Esophagus (tissue), 2 donors: ENCODE data around the gene PWWP2B. TPM values are rescaled to one million over a fixed set of nuclear protein-coding genes. Genes with fewer than 3 reads are reported as not detected.

ENCODE experiments used
- H3K27ac ChIP-seq, 2 donors: one replicate each; pipeline ENCODE4 v1.5.1; 2013; ENCODE audit warnings: low read depth in 2 of 2, mild to moderate bottlenecking in 2 of 2, inconsistent platforms in 1 of 2, low read length in 1 of 2, moderate library complexity in 1 of 2
- H3K27me3 ChIP-seq, 2 donors: one replicate each; pipeline ENCODE4 v1.6.1; 2013; ENCODE audit warnings: low read length in 2 of 2, control low read depth in 1 of 2, mild to moderate bottlenecking in 1 of 2; ENCODE audit not compliant: insufficient read depth in 2 of 2, control insufficient read depth in 1 of 2
- H3K36me3 ChIP-seq, 2 donors: one replicate each; pipeline ENCODE4 v1.6.1; 2013; ENCODE audit warnings: low read length in 1 of 2; ENCODE audit not compliant: control insufficient read depth in 2 of 2, insufficient read depth in 2 of 2
- H3K4me1 ChIP-seq, 2 donors: one replicate each; pipeline ENCODE4 v1.6.1; 2013; ENCODE audit warnings: low read length in 1 of 2; ENCODE audit not compliant: control insufficient read depth in 2 of 2, insufficient read depth in 2 of 2
- H3K4me3 ChIP-seq, 2 donors: one replicate each; pipeline ENCODE4 v1.5.1; 2013; ENCODE audit warnings: low read length in 2 of 2, mild to moderate bottlenecking in 2 of 2, low read depth in 1 of 2, moderate library complexity in 1 of 2
- H3K9me3 ChIP-seq, 2 donors: one replicate each; pipeline ENCODE4 v1.6.1; 2013; ENCODE audit warnings: mild to moderate bottlenecking in 2 of 2, low read depth in 1 of 2, low read length in 1 of 2, moderate library complexity in 1 of 2; ENCODE audit not compliant: control insufficient read depth in 2 of 2, insufficient read depth in 1 of 2
- WGBS, 2 donors: extraction: QIAGEN DNeasy Blood & Tissue Kit; methylation state at CpG; one replicate each; pipeline ENCODE4 v1.1.7; 2013; 5-methylcytosine and 5-hydroxymethylcytosine counted together
- polyA plus RNA-seq, 2 donors: library from polyadenylated mRNA; stranded (reverse); fragments of 200-250 nt; gene quantifications; one replicate each; pipeline ENCODE4 v1.2.3, GENCODE V29; 2013
- donor health status: healthy with polysubstance abuse.
- donor health status: Bipolar disorder and iron deficiency.

PWWP2B gene
- polyA plus RNA-seq, 2 donors, result 17.6 to 33.4 TPM

- Histone ChIP-seq H3K9me3 (no peaks in the 10 kb centered on the region), H3K4me3 (no peak overlapping the region), H3K27ac (peak overlapping the region; percentile 18 to 27), H3K4me1 (peaks cover 17 to 61% of the 10 kb centered on the region in 2 donors), H3K36me3 (peaks cover 4 to 44% of the 10 kb centered on the region in 2 donors), H3K27me3 (no peaks in the 10 kb centered on the region)
- 80 to 88% methylated on average over 30 to 32 of the region's 32 CpGs for WGBS, 2 donors
These were observed 7.3 kb downstream of the PWWP2B start for GRCh38 chr10:132404169-132404880.

- H3K27me3 ChIP-seq, result no peaks in the 10 kb centered on the region
- peaks cover 4 to 41% of the 10 kb centered on the region in 2 donors for H3K36me3 ChIP-seq
- H3K4me3 ChIP-seq, result no peak overlapping the region
- no peak overlapping the region for H3K27ac ChIP-seq
- no peaks in the 10 kb centered on the region for H3K9me3 ChIP-seq
- 91 to 92% methylated on average over 54 of the region's 54 CpGs for WGBS, 2 donors
- H3K4me1 ChIP-seq, result peaks cover 14 to 59% of the 10 kb centered on the region in 2 donors
These were observed 8.0 kb downstream of the PWWP2B start for GRCh38 chr10:132404911-132405462.

DNA sequence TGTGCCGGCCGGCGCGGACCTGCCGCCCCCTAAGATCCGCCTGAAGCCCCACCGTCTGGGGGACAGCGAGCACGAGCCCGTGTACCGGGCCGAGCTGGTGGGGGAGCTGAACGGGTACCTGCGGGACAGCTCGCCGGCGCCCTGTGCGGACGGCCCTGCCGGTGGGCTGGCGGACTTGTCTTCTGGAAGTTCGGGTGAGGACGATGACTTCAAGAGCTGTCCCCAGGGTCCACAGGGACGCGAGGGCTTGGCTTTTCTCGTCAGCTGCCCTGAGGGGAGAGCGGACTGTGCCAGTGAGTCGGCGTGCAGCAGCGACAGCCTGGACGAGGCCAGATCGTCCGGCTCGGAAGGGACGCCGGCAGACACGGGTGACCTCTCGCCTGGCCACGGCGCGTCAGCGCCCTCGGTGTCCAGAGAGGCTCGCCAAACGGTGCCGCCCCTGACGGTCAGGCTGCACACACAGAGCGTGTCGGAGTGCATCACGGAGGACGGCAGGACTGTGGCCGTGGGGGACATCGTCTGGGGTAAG, 8.5 kb downstream of the PWWP2B start:
- peaks cover 14 to 54% of the 10 kb centered on the region in 2 donors for H3K4me1 ChIP-seq
- no peak overlapping the region for H3K4me3 ChIP-seq
- H3K27me3 ChIP-seq, result no peaks in the 10 kb centered on the region
- H3K27ac ChIP-seq, result no peak overlapping the region
- H3K9me3 ChIP-seq, result no peaks in the 10 kb centered on the region
- peaks cover 4 to 43% of the 10 kb centered on the region in 2 donors for H3K36me3 ChIP-seq
- WGBS, 2 donors, result 95% methylated on average over 53 of the region's 53 CpGs

DNA sequence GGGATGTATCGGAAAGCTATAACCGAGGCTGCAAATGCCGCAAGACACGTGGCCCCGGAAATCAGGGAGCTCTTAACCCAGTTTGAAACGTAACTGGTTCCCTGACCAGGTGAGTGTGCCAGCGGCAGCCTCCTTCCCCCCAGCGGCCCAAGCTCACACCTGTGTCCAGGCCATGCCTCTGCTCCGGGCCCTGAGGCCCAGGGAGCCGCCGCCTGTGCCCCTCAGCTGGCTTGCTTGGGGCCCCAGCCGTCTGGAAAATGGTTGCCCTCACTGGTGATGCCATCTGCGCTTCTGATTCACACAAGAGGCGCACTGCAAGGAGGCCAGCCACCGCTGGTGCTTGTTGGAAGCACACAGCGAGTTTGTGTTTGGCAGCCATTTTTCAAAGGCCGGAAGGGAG, 9.2 kb downstream of the PWWP2B start:
- Histone ChIP-seq H3K4me1 (peaks cover 14 to 57% of the 10 kb centered on the region in 2 donors), H3K36me3 (peaks cover 4 to 45% of the 10 kb centered on the region in 2 donors), H3K4me3 (no peak overlapping the region), H3K27ac (peak overlapping the region in 1 of 2 donors; percentile 11), H3K9me3 (no peaks in the 10 kb centered on the region), H3K27me3 (no peaks in the 10 kb centered on the region)
- WGBS, 2 donors, result 86 to 87% methylated on average over 17 of the region's 17 CpGs

- Histone ChIP-seq H3K4me1 (peaks cover 12 to 54% of the 10 kb centered on the region in 2 donors), H3K27ac (peak overlapping the region; percentile 91 to 92), H3K9me3 (no peaks in the 10 kb centered on the region), H3K27me3 (no peaks in the 10 kb centered on the region), H3K36me3 (peaks cover 4 to 45% of the 10 kb centered on the region in 2 donors), H3K4me3 (peak overlapping the region in 1 of 2 donors; percentile 20)
- WGBS, 2 donors, result 85 to 95% methylated on average over 16 of the region's 16 CpGs
These were observed 9.8 kb downstream of the PWWP2B start for GRCh38 chr10:132406750-132407149.

GRCh38 chr10:132407243-132407746, 10.3 kb downstream of the PWWP2B start:
- peak overlapping the region; percentile 91 to 92 for H3K27ac ChIP-seq
- H3K4me1 ChIP-seq, result peaks cover 17 to 54% of the 10 kb centered on the region in 2 donors
- peaks cover 4 to 41% of the 10 kb centered on the region in 2 donors for H3K36me3 ChIP-seq
- no peaks in the 10 kb centered on the region for H3K27me3 ChIP-seq
- 43 to 56% methylated on average over 10 to 12 of the region's 12 CpGs for WGBS, 2 donors
- H3K9me3 ChIP-seq, result no peaks in the 10 kb centered on the region
- peak overlapping the region; percentile 17 to 25 for H3K4me3 ChIP-seq

- Histone ChIP-seq H3K36me3 (peaks cover 4 to 37% of the 10 kb centered on the region in 2 donors), H3K27ac (peak overlapping the region; percentile 91 to 92), H3K9me3 (no peaks in the 10 kb centered on the region), H3K4me1 (peaks cover 16 to 57% of the 10 kb centered on the region in 2 donors), H3K27me3 (no peaks in the 10 kb centered on the region), H3K4me3 (peak overlapping the region; percentile 36 to 48)
- WGBS, 2 donors, result 23 to 32% methylated on average over 17 of the region's 17 CpGs
These were observed 10.9 kb downstream of the PWWP2B start for GRCh38 chr10:132407846-132408278.

- WGBS, 2 donors, result 21 to 26% methylated on average over 18 to 20 of the region's 20 CpGs
- H3K9me3 ChIP-seq, result no peaks in the 10 kb centered on the region
- peaks cover 4 to 36% of the 10 kb centered on the region in 2 donors for H3K36me3 ChIP-seq
- H3K4me3 ChIP-seq, result peak overlapping the region; percentile 36 to 48
- peak overlapping the region; percentile 91 to 92 for H3K27ac ChIP-seq
- no peaks in the 10 kb centered on the region for H3K27me3 ChIP-seq
- H3K4me1 ChIP-seq, result peaks cover 15 to 57% of the 10 kb centered on the region in 2 donors
These were observed 11.4 kb downstream of the PWWP2B start for GRCh38 chr10:132408367-132408781.

- H3K27me3 ChIP-seq, result no peaks in the 10 kb centered on the region
- no peaks in the 10 kb centered on the region for H3K9me3 ChIP-seq
- peak overlapping the region; percentile 36 to 48 for H3K4me3 ChIP-seq
- 53 to 56% methylated on average over 27 of the region's 27 CpGs for WGBS, 2 donors
- peaks cover 4 to 36% of the 10 kb centered on the region in 2 donors for H3K36me3 ChIP-seq
- peak overlapping the region; percentile 91 to 92 for H3K27ac ChIP-seq
- H3K4me1 ChIP-seq, result peaks cover 22 to 60% of the 10 kb centered on the region in 2 donors
These were observed 12.0 kb downstream of the PWWP2B start for GRCh38 chr10:132408823-132409666.
